HEK293 (cell line): ENCODE data around the gene PIP4K2A.

Experiments
- CTCF ChIA-PET: fragments of 350-600 bp; formaldehyde crosslinking; extraction: SDS; loops from one replicate; lab custom pipeline; 2021; ENCODE audit warnings: antibody characterized with exemption; lab: Yijun Ruan, JAX
- POLR2A ChIA-PET: fragments of 300-600 bp; formaldehyde crosslinking; extraction: SDS; loops from one replicate; lab custom pipeline; 2020; ENCODE audit warnings: antibody characterized with exemption, inconsistent platforms; lab: Yijun Ruan, JAX
- H3K27ac ChIP-seq: fragments of 200-500 bp; sonication (Bioruptor generic); 2 replicates; pipeline ENCODE4 v1.5.1; 2014; ENCODE audit warnings: low read depth, low read length, control low read depth, inconsistent platforms; ENCODE audit errors: extremely low read depth
- H3K36me3 ChIP-seq, 2 experiments: fragments of 200-500 bp in 1 of 2; sonication (Bioruptor generic) in 1 of 2; 1 replicate in 1 of 2; 2 replicates in 1 of 2; pipeline ENCODE4 v1.5.1; 2014 to 2017; ENCODE audit warnings: inconsistent platforms in 2 of 2, low read length in 2 of 2; ENCODE audit not compliant: control insufficient read depth in 2 of 2, insufficient read depth in 1 of 2
- H3K4me1 ChIP-seq: fragments of 200-500 bp; sonication (Bioruptor generic); 2 replicates; pipeline ENCODE4 v1.5.1; 2014; ENCODE audit warnings: mild to moderate bottlenecking, low read length, inconsistent platforms; ENCODE audit not compliant: control insufficient read depth, insufficient read depth
- H3K4me3 ChIP-seq: 2 replicates; pipeline ENCODE4 v1.5.1; 2011; ENCODE audit warnings: low read depth, mild to moderate bottlenecking, control low read depth, low read length, moderate library complexity
- H3K9me3 ChIP-seq: fragments of 200-500 bp; sonication (Bioruptor generic); 2 replicates; pipeline ENCODE4 v1.5.1; 2014; ENCODE audit warnings: low read depth, low read length, inconsistent platforms; ENCODE audit not compliant: control insufficient read depth, insufficient read depth
- GLIS2 ChIP-seq: fragments of 450-650 bp; formaldehyde crosslinking; IDR thresholded peaks from 2 replicates; pipeline ENCODE4 v1.5.1; 2016; ENCODE audit warnings: missing biosample characterization, missing genetic modification characterization
- MEIS1 ChIP-seq: sonication (generic); formaldehyde crosslinking; IDR thresholded peaks from 2 replicates; pipeline ENCODE4 v1.8.1; 2022; ENCODE audit warnings: missing genetic modification reagents, mild to moderate bottlenecking, borderline replicate concordance
- OSR2 ChIP-seq: fragments of 450-650 bp; formaldehyde crosslinking; IDR thresholded peaks from 2 replicates; pipeline ENCODE4 v1.5.1; 2016; ENCODE audit warnings: missing biosample characterization, missing genetic modification characterization
- PRDM1 ChIP-seq: fragments of 450-650 bp; formaldehyde crosslinking; IDR thresholded peaks from 2 replicates; pipeline ENCODE4; 2016; ENCODE audit warnings: missing biosample characterization, missing genetic modification characterization
- ZNF10 ChIP-seq: fragments of 450-650 bp; formaldehyde crosslinking; IDR thresholded peaks from 2 replicates; pipeline ENCODE4 v1.5.1; 2017; ENCODE audit warnings: missing biosample characterization, missing genetic modification characterization
- ZNF132 ChIP-seq: fragments of 450-650 bp; formaldehyde crosslinking; IDR thresholded peaks from 2 replicates; pipeline ENCODE4 v1.5.1; 2017; ENCODE audit warnings: missing biosample characterization, missing genetic modification characterization, borderline replicate concordance
- ZNF138 ChIP-seq: fragments of 450-650 bp; formaldehyde crosslinking; IDR thresholded peaks from 2 replicates; pipeline ENCODE4 v1.5.1; 2016; ENCODE audit warnings: missing biosample characterization, missing genetic modification characterization, borderline replicate concordance
- ZNF146 ChIP-seq: fragments of 450-650 bp; formaldehyde crosslinking; IDR thresholded peaks from 2 replicates; pipeline ENCODE4 v1.5.1; 2016; ENCODE audit warnings: missing biosample characterization, missing genetic modification characterization
- ZNF2 ChIP-seq: fragments of 450-650 bp; formaldehyde crosslinking; IDR thresholded peaks from 2 replicates; pipeline ENCODE4 v1.5.1; 2016; ENCODE audit warnings: missing biosample characterization, missing genetic modification characterization
- ZNF324 ChIP-seq: fragments of 450-650 bp; formaldehyde crosslinking; IDR thresholded peaks from 2 replicates; pipeline ENCODE4 v1.5.1; 2016; ENCODE audit warnings: missing biosample characterization, missing genetic modification characterization
- ZNF366 ChIP-seq: fragments of 450-650 bp; formaldehyde crosslinking; conservative IDR thresholded peaks from 2 replicates; pipeline ENCODE4 v1.5.1; 2016; ENCODE audit warnings: missing biosample characterization, missing genetic modification characterization
- ZNF391 ChIP-seq: fragments of 450-650 bp; formaldehyde crosslinking; IDR thresholded peaks from 2 replicates; pipeline ENCODE4 v1.5.1; 2016; ENCODE audit warnings: low read depth, missing biosample characterization, missing genetic modification characterization, borderline replicate concordance
- ZNF510 ChIP-seq: fragments of 450-650 bp; formaldehyde crosslinking; IDR thresholded peaks from 2 replicates; pipeline ENCODE4 v1.5.1; 2018; ENCODE audit warnings: mild to moderate bottlenecking, missing genetic modification characterization, missing biosample characterization; ENCODE audit not compliant: insufficient replicate concordance
- ZNF585B ChIP-seq: fragments of 450-650 bp; formaldehyde crosslinking; IDR thresholded peaks from 2 replicates; pipeline ENCODE4 v1.5.1; 2016; ENCODE audit warnings: missing biosample characterization, missing genetic modification characterization
- ZNF654 ChIP-seq: fragments of 450-650 bp; formaldehyde crosslinking; IDR thresholded peaks from 2 replicates; pipeline ENCODE4 v1.5.1; 2016; ENCODE audit warnings: low read depth, missing biosample characterization, missing genetic modification characterization
- ZNF660 ChIP-seq: fragments of 450-650 bp; IDR thresholded peaks from 2 replicates; pipeline ENCODE4 v1.5.1; 2018; ENCODE audit warnings: missing biosample characterization, mild to moderate bottlenecking, missing genetic modification characterization
- ZNF707 ChIP-seq: fragments of 450-650 bp; formaldehyde crosslinking; IDR thresholded peaks from 2 replicates; pipeline ENCODE4 v1.5.1; 2016; ENCODE audit warnings: missing biosample characterization, missing genetic modification characterization
- ZNF791 ChIP-seq: fragments of 450-650 bp; formaldehyde crosslinking; IDR thresholded peaks from 2 replicates; pipeline ENCODE4 v1.5.1; 2016; ENCODE audit warnings: missing biosample characterization, missing genetic modification characterization
- ZNF837 ChIP-seq: fragments of 450-650 bp; formaldehyde crosslinking; IDR thresholded peaks from 2 replicates; pipeline ENCODE4 v1.5.1; 2016; ENCODE audit warnings: missing biosample characterization, missing genetic modification characterization
- ZSCAN30 ChIP-seq: fragments of 450-650 bp; IDR thresholded peaks from 2 replicates; pipeline ENCODE4 v1.5.1; 2018; ENCODE audit warnings: missing biosample characterization, mild to moderate bottlenecking, missing genetic modification characterization, moderate library complexity
- TF ChIP-seq, protein P1 (sequence below): fragments of 450-650 bp; formaldehyde crosslinking; IDR thresholded peaks from 2 replicates; pipeline ENCODE4; 2016; ENCODE audit warnings: missing biosample characterization, missing genetic modification characterization
- TF ChIP-seq, protein P2 (sequence below): fragments of 450-650 bp; formaldehyde crosslinking; IDR thresholded peaks from 2 replicates; pipeline ENCODE4 v1.5.1; 2016; ENCODE audit warnings: missing biosample characterization, missing genetic modification characterization, borderline replicate concordance
- TF ChIP-seq, protein P3 (sequence below): fragments of 450-650 bp; formaldehyde crosslinking; conservative IDR thresholded peaks from 2 replicates; pipeline ENCODE4 v1.5.1; 2016; ENCODE audit warnings: low read depth, missing biosample characterization, missing genetic modification characterization

Gene PIP4K2A

DNA sequence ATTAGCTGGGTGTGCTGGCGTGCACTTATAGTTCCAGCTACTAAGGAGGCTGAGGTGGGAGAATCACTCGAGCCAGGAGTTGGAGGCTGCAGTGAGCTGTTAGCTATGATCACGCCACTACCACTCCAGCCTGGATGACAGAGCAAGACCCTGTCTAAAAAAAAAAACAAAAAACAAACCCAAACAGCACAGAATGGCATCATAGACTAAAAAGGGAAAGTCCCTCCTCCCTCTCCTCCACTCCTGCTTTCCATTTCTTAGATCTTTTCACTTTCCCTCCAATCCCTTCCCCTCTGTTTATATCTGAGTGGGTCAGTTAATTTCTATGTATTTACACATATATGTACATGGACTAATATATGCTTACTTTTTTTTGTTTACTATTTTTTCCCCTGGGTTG is 10.4 kb upstream of the PIP4K2A start:
- Histone ChIP-seq H3K36me3 (no peaks in the 10 kb centered on the region), H3K9me3 (no peaks in the 10 kb centered on the region), H3K4me3 (no peak overlapping the region), H3K27ac (no peak overlapping the region), H3K4me1 (no peaks in the 10 kb centered on the region)
- ChIA-PET POLR2A (no interaction called here), CTCF (interaction anchor here (1.2 kb wide), 1 partner anchor 9 kb away, joined by 10 read pairs; no protein-coding TSS in a partner anchor)
- peak; percentile 90 for TF ChIP-seq PRDM1 (tag by site-specific recombination)
- TF ChIP-seq OSR2 (tag by site-specific recombination), result no peak

DNA sequence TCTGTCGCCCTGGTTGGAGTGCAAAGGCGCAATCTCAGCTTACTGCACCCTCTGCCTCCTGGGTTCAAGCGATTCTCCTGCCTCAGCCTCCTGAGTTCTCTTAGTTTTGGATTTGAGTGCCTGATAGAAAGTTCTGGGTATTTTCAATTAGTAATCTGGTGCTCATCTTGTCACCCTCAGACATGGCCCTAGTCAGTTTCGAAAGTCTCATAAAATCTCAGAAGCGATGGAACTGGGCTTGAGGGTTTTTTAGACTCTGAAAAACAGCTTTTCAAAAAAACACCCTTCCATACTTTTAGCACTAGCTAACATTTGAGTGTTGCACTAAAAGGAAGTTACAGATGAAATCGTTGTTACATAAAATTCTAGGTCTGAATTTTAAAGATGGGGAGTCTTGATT is 9.4 kb upstream of the PIP4K2A start:
- POLR2A ChIA-PET, result no interaction called here
- H3K27ac ChIP-seq, result no peak overlapping the region
- H3K4me1 ChIP-seq, result no peaks in the 10 kb centered on the region
- TF ChIP-seq ZNF837 (tag by site-specific recombination) (no peak), ZNF707 (tag by site-specific recombination) (no peak), ZNF654 (tag by site-specific recombination) (no peak)
- no peaks in the 10 kb centered on the region for H3K9me3 ChIP-seq
- no peak overlapping the region for H3K4me3 ChIP-seq
- H3K36me3 ChIP-seq, result no peaks in the 10 kb centered on the region
- CTCF ChIA-PET, result no interaction called here

DNA sequence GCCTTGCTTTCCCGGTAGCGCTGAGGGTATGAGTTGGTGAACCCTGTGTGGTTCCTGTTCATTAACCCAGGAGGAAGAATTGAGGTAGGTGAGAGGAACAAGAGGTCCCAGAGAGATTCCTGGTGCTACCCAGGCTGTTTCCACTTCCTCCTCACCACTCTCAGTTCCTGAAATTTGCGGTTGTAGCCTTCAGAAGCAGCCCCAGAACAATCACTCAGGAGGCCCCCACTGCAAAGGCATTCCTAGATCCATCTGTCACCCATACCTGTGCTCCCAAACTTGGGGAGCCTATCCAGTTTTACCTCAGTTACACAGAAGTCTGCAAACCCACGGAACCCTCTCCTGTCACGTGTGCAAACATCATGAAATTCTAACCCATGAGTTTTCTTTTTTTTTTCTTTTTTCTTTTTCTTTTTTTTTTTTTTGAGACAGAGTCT is 9.0 kb upstream of the PIP4K2A start:
- H3K36me3 ChIP-seq, result no peaks in the 10 kb centered on the region
- no peaks in the 10 kb centered on the region for H3K4me1 ChIP-seq
- ChIA-PET POLR2A (no interaction called here), CTCF (no interaction called here)
- no peak overlapping the region for H3K27ac ChIP-seq
- H3K9me3 ChIP-seq, result no peaks in the 10 kb centered on the region
- TF ChIP-seq ZNF146 (tag by site-specific recombination), result no peak
- TF ChIP-seq, protein P1, sequence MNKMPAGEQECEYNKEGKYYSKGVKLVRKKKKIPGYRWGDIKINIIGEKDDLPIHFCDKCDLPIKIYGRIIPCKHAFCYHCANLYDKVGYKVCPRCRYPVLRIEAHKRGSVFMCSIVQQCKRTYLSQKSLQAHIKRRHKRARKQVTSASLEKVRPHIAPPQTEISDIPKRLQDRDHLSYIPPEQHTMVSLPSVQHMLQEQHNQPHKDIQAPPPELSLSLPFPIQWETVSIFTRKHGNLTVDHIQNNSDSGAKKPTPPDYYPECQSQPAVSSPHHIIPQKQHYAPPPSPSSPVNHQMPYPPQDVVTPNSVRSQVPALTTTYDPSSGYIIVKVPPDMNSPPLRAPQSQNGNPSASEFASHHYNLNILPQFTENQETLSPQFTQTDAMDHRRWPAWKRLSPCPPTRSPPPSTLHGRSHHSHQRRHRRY (tag by site-specific recombination), result no peak
- no peak for TF ChIP-seq ZNF10 (tag by site-specific recombination)
- TF ChIP-seq, protein P2, sequence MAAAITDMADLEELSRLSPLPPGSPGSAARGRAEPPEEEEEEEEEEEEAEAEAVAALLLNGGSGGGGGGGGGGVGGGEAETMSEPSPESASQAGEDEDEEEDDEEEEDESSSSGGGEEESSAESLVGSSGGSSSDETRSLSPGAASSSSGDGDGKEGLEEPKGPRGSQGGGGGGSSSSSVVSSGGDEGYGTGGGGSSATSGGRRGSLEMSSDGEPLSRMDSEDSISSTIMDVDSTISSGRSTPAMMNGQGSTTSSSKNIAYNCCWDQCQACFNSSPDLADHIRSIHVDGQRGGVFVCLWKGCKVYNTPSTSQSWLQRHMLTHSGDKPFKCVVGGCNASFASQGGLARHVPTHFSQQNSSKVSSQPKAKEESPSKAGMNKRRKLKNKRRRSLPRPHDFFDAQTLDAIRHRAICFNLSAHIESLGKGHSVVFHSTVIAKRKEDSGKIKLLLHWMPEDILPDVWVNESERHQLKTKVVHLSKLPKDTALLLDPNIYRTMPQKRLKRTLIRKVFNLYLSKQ (tag by site-specific recombination), result no peak
- no peak for TF ChIP-seq ZNF660
- no peak for TF ChIP-seq ZSCAN30 (tag by site-specific recombination)
- TF ChIP-seq ZNF366, result no peak
- no peak for TF ChIP-seq ZNF138
- no peak overlapping the region for H3K4me3 ChIP-seq

DNA sequence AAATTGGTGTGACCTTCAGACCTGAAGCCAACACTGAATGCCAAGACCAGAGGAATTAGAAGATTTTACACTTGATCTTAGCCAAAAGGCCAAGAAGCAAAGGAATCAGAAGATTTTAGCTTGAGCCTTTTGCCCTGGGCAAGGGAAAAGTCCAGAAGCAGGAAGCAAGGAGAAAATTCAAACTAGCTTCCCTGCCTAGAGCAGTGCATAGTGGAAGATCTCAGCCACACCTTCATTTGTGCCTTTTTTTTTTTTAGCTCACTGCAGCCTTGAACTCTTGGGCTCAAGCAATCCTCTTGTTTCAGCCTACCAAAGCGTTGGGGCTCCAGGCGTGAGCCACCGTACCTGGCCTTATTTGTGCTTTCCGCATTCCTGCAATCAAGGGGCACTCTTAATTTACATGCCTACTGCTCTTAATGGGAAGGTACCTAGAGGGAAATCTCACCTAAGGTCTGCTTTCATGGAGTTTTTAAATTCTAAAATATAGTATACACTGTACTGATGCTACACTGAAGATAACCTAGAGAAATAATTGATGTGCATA is 8.3 kb upstream of the PIP4K2A start:
- Histone ChIP-seq H3K36me3 (no peaks in the 10 kb centered on the region), H3K4me1 (no peaks in the 10 kb centered on the region), H3K9me3 (no peaks in the 10 kb centered on the region), H3K4me3 (no peak overlapping the region), H3K27ac (no peak overlapping the region)
- CTCF ChIA-PET, result no interaction called here
- POLR2A ChIA-PET, result no interaction called here
- TF ChIP-seq ZNF132 (no peak), ZNF391 (no peak), GLIS2 (tag by site-specific recombination) (no peak), ZNF510 (no peak), ZNF585B (tag by site-specific recombination) (no peak), ZNF324 (tag by site-specific recombination) (no peak), ZSCAN30 (tag by site-specific recombination) (no peak), ZNF791 (no peak), MEIS1 (CRISPR knock-in tag) (no peak), ZNF2 (no peak)
- TF ChIP-seq, protein P3, sequence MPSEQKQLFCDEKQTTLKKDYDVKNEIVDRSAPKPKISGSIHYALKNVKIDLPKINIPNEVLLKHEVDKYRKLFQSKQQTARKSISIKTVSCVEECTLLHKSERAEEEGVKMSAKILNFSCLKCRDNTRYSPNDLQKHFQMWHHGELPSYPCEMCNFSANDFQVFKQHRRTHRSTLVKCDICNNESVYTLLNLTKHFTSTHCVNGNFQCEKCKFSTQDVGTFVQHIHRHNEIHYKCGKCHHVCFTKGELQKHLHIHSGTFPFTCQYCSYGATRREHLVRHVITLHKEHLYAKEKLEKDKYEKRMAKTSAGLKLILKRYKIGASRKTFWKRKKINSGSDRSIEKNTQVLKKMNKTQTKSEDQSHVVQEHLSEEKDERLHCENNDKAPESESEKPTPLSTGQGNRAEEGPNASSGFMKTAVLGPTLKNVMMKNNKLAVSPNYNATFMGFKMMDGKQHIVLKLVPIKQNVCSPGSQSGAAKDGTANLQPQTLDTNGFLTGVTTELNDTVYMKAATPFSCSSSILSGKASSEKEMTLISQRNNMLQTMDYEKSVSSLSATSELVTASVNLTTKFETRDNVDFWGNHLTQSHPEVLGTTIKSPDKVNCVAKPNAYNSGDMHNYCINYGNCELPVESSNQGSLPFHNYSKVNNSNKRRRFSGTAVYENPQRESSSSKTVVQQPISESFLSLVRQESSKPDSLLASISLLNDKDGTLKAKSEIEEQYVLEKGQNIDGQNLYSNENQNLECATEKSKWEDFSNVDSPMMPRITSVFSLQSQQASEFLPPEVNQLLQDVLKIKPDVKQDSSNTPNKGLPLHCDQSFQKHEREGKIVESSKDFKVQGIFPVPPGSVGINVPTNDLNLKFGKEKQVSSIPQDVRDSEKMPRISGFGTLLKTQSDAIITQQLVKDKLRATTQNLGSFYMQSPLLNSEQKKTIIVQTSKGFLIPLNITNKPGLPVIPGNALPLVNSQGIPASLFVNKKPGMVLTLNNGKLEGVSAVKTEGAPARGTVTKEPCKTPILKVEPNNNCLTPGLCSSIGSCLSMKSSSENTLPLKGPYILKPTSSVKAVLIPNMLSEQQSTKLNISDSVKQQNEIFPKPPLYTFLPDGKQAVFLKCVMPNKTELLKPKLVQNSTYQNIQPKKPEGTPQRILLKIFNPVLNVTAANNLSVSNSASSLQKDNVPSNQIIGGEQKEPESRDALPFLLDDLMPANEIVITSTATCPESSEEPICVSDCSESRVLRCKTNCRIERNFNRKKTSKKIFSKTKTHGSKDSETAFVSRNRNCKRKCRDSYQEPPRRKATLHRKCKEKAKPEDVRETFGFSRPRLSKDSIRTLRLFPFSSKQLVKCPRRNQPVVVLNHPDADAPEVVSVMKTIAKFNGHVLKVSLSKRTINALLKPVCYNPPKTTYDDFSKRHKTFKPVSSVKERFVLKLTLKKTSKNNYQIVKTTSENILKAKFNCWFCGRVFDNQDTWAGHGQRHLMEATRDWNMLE (tag by site-specific recombination), result no peak
